Heart left ventricle (tissue), 13 donors: ENCODE measurements around the gene CNTN5.

ENCODE experiments used
- POLR2A ChIP-seq, 2 donors: fragments of 450-650 bp; IDR thresholded peaks; one replicate each; pipeline ENCODE4 v1.6.1; 2017; ENCODE audit warnings: antibody characterized with exemption in 2 of 2, mild to moderate bottlenecking in 2 of 2, moderate library complexity in 2 of 2
- TF ChIP-seq, protein P1 (sequence below), 12 donors: fragments of 200-600 bp; sonication (generic) in 4 of 12; IDR thresholded peaks; one replicate each; pipeline versions ENCODE4 v1.5.0 to v1.8.0; 2018 to 2022; ENCODE audit warnings: antibody characterized with exemption in 12 of 12, mild to moderate bottlenecking in 5 of 12
- donor health status: ischemic (EF 13 %, LVEDD 7.1; RV severe dilation, severe dysfunction).
- donor health status: DM: no; HTN: yes; CAD: no.
- donor health status: DM: no; HTN: no; CAD: no.
- donor health status: ischemic (EF 25% LVEDD 6.9; RV normal size, moderate dysfunction).
- donor health status: ischemic (EF 25% LVEDD 5.7; RV mildly dilated, moderate dysfunction).
- donor health status: ischemic (EF 35%, LVEDD 5.7; RV mildly dilated, moderate dysfunction).
- donor health status: nonischemic (EF 11% LVEDD 7.7; RV severe dilation, severe dysfunction).
- donor health status: DM: yes; HTN: yes; CAD: no.
- donor health status: PGD.
- donor health status: ischemic (EF 29% LVEDD 5.4; RV normal size, mild dysfunction).
- donor health status: nonischemic (EF 23%, LVEDD 6.1; RV moderate dilation, normal function).

DNA sequence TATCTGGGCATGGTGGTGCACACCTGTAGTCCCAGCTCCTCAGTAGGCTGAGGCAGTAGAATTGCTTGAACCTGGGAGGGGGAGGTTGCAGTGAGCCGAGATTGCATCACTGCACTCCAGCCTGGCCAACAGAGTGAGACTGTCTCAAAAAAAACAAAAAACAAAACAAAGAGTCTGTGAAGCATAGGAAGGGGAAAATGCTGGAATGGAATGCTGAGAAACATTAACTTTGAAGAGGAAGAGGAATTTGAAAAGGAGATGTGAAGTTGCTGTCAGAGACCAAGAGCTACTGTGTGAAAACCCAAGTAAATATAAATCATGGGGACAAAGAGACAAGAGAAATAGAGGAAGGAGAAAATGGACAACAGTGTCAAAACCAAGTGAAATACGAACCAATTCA is 1211.3 kb downstream of the CNTN5 start:
- TF ChIP-seq, protein P1, sequence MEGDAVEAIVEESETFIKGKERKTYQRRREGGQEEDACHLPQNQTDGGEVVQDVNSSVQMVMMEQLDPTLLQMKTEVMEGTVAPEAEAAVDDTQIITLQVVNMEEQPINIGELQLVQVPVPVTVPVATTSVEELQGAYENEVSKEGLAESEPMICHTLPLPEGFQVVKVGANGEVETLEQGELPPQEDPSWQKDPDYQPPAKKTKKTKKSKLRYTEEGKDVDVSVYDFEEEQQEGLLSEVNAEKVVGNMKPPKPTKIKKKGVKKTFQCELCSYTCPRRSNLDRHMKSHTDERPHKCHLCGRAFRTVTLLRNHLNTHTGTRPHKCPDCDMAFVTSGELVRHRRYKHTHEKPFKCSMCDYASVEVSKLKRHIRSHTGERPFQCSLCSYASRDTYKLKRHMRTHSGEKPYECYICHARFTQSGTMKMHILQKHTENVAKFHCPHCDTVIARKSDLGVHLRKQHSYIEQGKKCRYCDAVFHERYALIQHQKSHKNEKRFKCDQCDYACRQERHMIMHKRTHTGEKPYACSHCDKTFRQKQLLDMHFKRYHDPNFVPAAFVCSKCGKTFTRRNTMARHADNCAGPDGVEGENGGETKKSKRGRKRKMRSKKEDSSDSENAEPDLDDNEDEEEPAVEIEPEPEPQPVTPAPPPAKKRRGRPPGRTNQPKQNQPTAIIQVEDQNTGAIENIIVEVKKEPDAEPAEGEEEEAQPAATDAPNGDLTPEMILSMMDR (IDR thresholded peaks at IDR 0.05), result no peak
- no peak for TF ChIP-seq POLR2A (IDR thresholded peaks at IDR 0.05)
